GM18511 (cell line): Measurements from ENCODE around the gene TMEM181.
"Not testable (repeated sequence)": the region's sequence is repeated elsewhere in the genome, so short reads cannot be mapped to it uniquely, and the experiment has no call there.

Experiments used
- ATAC-seq: cut with Tn5 transposase; IDR thresholded peaks from one replicate; pipeline ENCODE4 v1.9.1; 2021; ENCODE audit warnings: mild to moderate bottlenecking, moderate library complexity; ENCODE audit not compliant: unreplicated experiment

TMEM181 gene

DNA sequence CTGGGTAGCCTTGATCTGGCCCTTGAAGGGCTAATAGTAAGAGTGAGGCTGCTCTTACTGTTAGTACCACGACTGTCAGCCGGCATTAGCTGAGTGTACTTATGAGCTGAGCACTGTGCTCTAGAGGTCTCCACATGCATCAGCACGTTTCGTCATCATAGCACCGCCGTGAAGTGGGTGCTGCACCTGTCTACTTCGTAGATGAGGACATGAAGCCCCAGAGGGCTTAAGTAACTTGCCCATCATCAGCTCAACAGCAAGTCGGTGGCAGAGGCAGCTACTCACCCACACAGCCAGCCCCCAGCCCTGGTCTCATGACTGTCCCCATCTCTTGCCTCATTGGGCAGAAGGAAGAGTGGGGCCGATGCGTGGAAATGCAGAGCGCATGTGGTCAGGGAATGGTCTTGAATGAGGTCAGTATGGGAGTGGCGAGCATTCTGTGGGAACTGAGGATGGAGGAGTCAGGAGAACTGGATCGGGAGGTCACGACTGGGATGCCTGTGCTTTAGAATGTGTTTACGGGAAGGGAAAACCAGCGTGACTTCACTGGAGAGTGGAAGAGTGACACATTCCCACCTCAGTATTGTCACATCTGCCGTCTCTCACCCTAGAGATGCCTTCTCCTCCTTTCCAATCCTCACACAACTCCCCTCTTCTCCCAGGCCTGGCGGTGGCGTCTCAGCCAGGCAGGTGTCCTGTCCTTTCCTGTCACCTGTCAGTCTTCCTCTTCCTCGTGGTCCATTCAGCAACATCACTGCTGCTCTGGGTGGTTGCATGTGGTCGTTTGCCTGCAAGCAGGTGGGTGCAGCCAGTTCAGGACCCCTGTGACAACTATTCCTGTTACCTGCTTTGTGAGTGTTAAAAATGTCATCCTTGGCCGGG, 95.9 kb downstream of the TMEM181 start:
- ATAC-seq: no peak

DNA sequence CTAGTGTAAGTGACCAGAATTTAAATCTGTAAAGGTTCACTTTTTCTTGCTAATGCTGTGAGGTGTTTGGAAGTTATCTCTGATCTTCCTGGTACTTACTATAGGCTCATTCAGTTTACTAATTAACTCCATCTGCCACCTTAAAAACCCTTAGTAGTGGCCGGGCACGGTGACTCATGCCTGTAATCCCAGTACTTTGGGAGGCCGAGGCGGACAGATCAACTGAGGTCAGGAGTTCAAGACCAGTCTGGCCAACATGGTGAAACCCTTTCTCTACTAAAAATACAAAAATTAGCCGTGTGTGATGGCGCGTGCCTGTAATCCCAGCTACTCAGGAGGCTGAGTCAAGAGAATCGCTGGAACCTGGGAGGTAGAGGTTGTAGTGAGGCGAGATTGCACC, 97.1 kb downstream of the TMEM181 start:
- not testable (repeated sequence) for ATAC-seq

GRCh38 chr6:158660333-158660754, 100.5 kb downstream of the TMEM181 start:
- no peak for ATAC-seq

DNA sequence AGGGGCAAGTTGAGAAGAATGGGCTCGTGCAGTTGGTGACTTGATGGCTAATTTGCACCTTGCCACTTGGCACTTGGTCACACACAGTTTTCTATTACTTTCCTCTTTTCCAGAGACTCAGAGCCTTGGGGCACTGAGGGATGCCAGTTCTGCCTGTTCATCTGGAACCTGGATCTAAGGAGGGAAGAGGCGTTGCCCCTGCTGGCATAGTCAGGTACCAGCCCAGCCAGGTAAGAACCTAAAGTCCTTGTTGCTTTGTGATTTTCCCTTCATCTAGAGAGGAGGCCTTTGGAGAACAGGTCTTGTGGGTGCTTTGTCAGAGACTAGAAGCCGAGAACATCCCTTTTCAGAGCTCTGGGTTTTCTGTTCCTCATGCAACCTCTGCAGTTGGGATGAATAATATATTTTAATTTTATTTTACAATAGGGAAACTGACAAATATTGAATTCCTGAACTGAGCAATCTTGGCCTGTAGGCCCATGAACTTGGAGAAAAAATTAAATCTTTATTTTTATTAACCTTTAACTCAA, 101.3 kb downstream of the TMEM181 start:
- no peak for ATAC-seq

DNA sequence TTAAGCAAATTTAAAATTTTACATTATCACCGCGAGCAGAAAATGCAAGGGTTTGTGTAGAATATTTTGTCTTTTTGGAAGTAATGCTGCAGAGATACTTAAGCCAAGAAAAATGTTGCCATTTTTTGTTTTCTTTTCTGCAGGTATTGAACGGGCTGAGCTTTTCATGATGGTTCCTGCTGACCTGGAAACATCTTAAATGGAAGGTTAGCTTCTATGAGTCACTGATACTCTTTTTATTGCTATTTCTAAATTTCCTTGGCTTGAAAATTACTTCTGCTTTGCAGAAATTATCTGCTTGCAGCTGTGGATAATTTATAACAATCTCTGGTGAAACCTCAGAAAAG, 102.7 kb downstream of the TMEM181 start:
- no peak for ATAC-seq

GRCh38 chr6:158662954-158663624, 103.2 kb downstream of the TMEM181 start:
- no peak for ATAC-seq

- no peak for ATAC-seq
Observed at GRCh38 chr6:158663625-158664165, 103.8 kb downstream of the TMEM181 start.

GRCh38 chr6:158665332-158665731, 105.4 kb downstream of the TMEM181 start:
- ATAC-seq: no peak

DNA sequence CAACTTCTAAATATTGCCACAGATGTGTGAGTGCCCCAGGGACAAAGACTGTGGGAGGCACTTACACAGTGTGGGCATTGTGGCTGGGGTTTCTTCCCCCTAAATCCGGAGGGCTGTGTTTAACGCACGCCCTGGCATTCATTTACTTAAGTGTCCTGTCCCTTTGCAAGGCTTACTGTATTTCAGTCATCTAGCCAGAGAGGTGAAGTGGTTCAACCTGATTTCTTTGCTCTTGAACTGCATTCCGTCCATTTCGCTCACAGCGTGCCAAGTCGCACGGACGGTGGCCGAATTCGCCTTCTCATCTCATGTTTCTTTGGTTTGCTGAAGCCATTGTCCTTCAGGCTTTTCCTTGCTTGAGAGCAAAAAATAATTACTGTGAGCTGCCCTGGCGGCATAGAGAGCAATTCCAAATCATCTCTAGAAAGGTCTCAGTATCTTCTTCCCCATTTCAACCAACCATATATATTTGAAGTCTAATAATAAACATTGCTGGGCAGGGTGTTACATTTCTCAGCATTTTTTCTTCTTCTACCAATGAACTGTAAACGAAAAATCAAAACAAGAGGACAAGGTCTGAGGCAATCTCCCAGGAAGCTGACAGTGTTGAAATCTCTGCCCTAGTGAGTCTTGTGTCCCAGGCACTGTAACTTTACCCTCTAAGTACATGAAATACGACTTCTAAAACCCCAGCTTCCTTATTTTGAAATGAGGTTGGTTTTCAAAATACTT, 106.9 kb downstream of the TMEM181 start:
- ATAC-seq: no peak

DNA sequence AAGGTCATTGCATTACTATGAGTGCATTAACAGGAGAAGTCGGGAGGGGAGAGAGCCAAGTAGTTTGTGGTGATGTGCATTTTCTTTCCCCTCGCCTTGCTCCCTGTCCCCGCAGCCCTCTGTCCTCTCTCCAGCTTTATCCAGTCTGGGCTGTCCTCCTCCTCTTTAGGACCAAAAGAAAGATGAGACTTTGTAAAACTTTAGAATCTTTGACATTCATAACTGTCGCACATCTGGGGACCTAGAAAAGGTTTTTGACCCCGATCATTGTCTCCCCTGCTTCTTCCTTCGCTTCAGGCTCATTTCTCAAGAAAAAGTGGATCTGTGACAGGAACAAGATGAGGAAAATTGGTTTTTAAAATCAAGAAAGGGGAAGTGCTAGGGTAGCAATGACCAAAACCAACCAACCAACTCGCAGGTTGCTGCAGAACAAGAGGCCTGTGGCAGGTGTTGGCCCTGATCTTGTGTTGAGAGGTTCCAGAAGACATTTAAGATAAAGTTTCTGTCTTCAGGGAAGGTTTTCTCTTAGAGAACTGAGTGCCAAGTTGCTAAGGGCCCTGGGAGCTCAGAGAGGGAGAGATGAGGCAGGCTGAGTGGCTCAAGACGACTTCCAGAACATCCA, 107.6 kb downstream of the TMEM181 start:
- no peak for ATAC-seq

DNA sequence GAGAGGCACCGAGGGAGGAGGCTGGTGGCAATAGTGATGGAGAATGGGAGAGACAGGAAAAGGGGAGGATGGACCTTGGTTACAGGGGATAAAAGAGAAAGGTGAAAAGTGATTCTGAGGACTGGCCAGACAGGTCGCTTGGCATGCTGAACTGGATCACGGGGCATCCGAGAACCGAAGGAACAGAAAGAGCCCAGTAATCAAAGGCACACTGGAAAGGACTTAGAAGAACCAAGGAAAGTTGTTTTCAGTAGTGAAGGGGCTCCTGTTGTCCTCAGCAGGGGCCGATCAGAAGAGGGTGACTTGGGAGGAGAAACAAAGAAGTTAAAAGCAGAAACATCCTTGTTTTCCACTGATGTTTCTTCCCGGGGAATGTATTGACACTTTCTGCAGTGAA, 108.8 kb downstream of the TMEM181 start:
- ATAC-seq: no peak

DNA sequence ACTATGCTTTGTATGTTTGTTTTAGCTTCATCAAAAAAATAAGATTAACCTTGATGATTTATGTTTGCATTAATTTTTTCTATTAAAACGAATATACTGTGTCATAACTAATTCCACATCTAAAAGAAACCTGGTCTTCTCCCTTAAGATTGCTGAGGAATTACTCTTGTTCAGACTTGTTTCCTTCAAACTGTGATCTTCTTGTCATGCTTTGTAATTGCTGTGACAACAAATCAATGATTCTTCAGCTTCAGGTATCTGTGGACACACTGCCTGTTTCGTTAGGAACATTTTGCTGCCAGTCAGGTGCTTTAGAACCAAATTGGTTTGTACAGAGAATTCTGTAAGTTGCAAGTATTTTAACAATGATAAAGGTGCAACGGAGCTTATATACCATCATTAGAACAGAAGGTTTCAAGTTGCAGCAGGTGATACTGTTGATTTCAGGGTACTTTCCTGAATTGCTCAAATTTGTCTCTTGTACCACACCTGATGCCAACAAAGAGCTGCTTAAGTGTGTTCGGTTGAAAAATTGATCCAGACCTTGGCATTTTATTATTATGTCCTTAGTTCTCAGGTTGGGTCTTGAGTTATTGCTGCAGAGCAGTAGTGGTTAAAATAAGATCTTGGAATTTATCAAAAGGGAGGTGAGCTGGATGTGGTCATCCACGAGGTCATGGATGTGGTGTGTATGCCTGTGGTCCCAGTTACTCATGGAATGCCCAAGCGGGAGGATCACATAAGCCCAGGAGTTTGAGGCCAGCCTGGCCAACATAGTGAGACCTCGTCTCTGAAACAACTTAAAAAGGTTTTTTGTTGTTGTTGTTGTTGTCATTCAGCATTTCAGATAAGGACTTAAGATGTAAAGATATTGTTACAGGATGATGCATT, 109.5 kb downstream of the TMEM181 start:
- no peak for ATAC-seq

- not testable (repeated sequence) for ATAC-seq
Observed at GRCh38 chr6:158672119-158672518, 112.2 kb downstream of the TMEM181 start.

GRCh38 chr6:158672726-158673125, 112.8 kb downstream of the TMEM181 start:
- ATAC-seq: no peak

- ATAC-seq: no peak
Observed at GRCh38 chr6:158674342-158675131, 114.6 kb downstream of the TMEM181 start.

DNA sequence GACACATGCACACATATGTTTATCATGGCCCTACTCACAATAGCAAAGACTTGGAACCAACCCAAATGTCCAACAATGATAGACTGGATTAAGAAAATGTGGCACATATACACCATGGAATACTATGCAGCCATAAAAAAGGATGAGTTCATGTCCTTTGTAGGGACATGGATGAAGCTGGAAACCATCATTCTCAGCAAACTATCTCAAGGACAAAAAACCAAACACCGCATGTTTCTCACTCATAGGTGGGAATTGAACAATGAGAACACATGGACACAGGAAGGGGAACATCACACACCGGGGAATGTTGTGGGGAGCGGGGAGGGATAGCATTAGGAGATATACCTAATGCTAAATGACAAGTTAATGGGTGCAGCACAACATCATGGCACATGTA, 117.2 kb downstream of the TMEM181 start:
- ATAC-seq: not testable (repeated sequence)

GRCh38 chr6:158677906-158678578, 118.2 kb downstream of the TMEM181 start:
- no peak for ATAC-seq

DNA sequence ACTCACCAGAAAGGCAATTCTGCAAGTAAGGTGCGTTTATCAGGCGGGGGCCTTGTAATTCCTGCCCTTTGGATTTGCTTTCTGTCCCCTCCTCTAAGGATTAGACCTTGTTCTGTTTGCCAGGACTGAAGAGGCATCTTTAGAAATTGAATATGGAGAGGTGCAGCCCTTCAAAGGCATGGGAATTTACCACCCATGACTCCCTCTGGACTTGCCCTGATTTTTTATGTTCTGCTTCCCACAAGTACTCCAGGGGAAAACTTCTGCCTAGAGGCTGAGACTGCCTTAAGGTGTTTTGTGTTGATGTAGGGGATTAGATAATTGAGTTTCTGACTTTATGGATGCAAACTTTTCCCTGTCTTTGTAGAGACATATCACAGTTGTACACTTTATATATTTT, 120.1 kb downstream of the TMEM181 start:
- ATAC-seq: no peak
